ENCODE measurements around the gene DDA1.
"Not testable (repeated sequence)": the region's sequence is repeated elsewhere in the genome, so short reads cannot be mapped to it uniquely, and the experiment has no call there.

The DDA1 gene

GRCh38 chr19:17347877-17348276, 38.5 kb downstream of the DDA1 start:
- DNase-seq (ENCODE audit: low read depth): no peak

GRCh38 chr19:17348700-17349099, 39.3 kb downstream of the DDA1 start:
- no peak for DNase-seq (ENCODE audit: low read depth)

- DNase-seq (ENCODE audit: low read depth): no peak
Measured at GRCh38 chr19:17351815-17352435, 42.6 kb downstream of the DDA1 start.

- no peak for DNase-seq (ENCODE audit: low read depth)
Measured at GRCh38 chr19:17352608-17353280, 43.4 kb downstream of the DDA1 start.

GRCh38 chr19:17353386-17353785, 44.0 kb downstream of the DDA1 start:
- no peak for DNase-seq (ENCODE audit: low read depth)

GRCh38 chr19:17357078-17357666, 47.8 kb downstream of the DDA1 start:
- DNase-seq (ENCODE audit: low read depth): no peak

- no peak for DNase-seq (ENCODE audit: low read depth)
Measured at GRCh38 chr19:17357724-17358123, 48.4 kb downstream of the DDA1 start.

GRCh38 chr19:17358395-17358794, 49.0 kb downstream of the DDA1 start:
- no peak for DNase-seq (ENCODE audit: low read depth)

- DNase-seq (ENCODE audit: low read depth): no peak
Measured at GRCh38 chr19:17359905-17360800, 50.8 kb downstream of the DDA1 start.

GRCh38 chr19:17363852-17364605, 54.7 kb downstream of the DDA1 start:
- DNase-seq (ENCODE audit: low read depth): not testable (repeated sequence)

- DNase-seq (ENCODE audit: low read depth): no peak
Measured at GRCh38 chr19:17365361-17365760, 56.0 kb downstream of the DDA1 start.

- no peak for DNase-seq (ENCODE audit: low read depth)
Measured at GRCh38 chr19:17370026-17370587, 60.7 kb downstream of the DDA1 start.

Data from activated T-helper 9 cell treated with anti-CD3 and anti-CD28 coated beads, Interleukin-2, amount 50 U/mL, for 16 hours (primary cell).